ENCODE data around the gene ACAN. TPM values are rescaled to one million over a fixed set of nuclear protein-coding genes. Genes with fewer than 3 reads are reported as not detected.
A peak's percentile ranks its signal among the peaks of the same experiment; 100 is the strongest.

Gene ACAN
- total RNA-seq, 1 donor from 2014 or later: not detected

DNA sequence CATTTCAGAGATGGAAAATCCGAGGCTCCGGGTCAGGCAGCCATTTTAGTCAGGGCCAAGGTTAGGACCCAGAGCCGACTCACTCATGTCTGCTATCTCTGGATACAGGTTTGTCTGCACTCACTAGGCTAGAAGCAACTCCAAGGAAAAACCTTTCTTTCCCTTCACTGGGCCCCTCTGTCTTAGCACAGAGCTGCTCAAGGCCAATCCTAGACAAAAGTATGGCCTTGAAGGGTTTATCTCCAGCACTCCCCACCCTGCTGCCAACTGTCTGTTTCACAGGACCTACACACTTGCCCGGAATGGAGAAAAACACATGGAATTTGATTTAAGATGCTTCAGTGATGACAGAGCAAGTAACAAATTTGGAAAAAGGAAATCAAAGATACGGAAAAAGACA, 25.6 kb downstream of the ACAN start:
- no peaks in the 10 kb centered on the region for H3K27me3 ChIP-seq (ENCODE audit: control insufficient read depth, insufficient read depth, low read length)
- TF ChIP-seq, protein P1, sequence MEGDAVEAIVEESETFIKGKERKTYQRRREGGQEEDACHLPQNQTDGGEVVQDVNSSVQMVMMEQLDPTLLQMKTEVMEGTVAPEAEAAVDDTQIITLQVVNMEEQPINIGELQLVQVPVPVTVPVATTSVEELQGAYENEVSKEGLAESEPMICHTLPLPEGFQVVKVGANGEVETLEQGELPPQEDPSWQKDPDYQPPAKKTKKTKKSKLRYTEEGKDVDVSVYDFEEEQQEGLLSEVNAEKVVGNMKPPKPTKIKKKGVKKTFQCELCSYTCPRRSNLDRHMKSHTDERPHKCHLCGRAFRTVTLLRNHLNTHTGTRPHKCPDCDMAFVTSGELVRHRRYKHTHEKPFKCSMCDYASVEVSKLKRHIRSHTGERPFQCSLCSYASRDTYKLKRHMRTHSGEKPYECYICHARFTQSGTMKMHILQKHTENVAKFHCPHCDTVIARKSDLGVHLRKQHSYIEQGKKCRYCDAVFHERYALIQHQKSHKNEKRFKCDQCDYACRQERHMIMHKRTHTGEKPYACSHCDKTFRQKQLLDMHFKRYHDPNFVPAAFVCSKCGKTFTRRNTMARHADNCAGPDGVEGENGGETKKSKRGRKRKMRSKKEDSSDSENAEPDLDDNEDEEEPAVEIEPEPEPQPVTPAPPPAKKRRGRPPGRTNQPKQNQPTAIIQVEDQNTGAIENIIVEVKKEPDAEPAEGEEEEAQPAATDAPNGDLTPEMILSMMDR (IDR thresholded peaks at IDR 0.05; ENCODE audit: insufficient read depth, low read length, severe bottlenecking): no peak
- DNase-seq (ENCODE audit: low read depth): no peak

DNA sequence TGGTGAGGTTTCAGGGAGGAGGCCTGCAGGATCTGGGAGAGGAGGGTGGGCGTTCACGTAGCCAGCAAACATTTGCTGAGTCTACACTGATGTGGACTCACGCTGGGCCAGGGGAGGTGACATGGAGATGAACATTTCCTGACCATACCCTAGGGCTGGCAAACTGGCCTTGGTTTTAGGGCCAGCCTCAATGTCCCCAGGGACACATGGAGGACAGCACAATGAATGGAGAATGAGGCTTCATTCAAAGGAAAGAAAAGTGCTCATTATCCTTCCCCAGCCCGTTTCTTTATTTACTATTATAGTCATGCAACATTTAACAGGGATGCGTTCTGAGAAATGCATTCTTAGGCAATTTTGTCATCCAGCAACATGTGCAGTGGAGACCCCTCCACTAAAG, 26.8 kb downstream of the ACAN start:
- Histone ChIP-seq H3K27me3 (ENCODE audit: control insufficient read depth, insufficient read depth, low read length) (no peaks in the 10 kb centered on the region), H3K4me3 (ENCODE audit: low read depth, low read length) (no peak overlapping the region), H3K36me3 (ENCODE audit: control insufficient read depth, insufficient read depth, low read length) (no peaks in the 10 kb centered on the region)
- FAIRE-seq (no peak), DNase-seq (ENCODE audit: low read depth) (no peak)
- TF ChIP-seq, protein P1 (IDR thresholded peaks at IDR 0.05; ENCODE audit: insufficient read depth, low read length, severe bottlenecking): no peak

More for the DNA sequence above, 25.6 kb downstream of the ACAN start:
- FAIRE-seq: no peak
- no peaks in the 10 kb centered on the region for H3K36me3 ChIP-seq (ENCODE audit: control insufficient read depth, insufficient read depth, low read length)
- H3K4me3 ChIP-seq (ENCODE audit: low read depth, low read length): no peak overlapping the region

DNA sequence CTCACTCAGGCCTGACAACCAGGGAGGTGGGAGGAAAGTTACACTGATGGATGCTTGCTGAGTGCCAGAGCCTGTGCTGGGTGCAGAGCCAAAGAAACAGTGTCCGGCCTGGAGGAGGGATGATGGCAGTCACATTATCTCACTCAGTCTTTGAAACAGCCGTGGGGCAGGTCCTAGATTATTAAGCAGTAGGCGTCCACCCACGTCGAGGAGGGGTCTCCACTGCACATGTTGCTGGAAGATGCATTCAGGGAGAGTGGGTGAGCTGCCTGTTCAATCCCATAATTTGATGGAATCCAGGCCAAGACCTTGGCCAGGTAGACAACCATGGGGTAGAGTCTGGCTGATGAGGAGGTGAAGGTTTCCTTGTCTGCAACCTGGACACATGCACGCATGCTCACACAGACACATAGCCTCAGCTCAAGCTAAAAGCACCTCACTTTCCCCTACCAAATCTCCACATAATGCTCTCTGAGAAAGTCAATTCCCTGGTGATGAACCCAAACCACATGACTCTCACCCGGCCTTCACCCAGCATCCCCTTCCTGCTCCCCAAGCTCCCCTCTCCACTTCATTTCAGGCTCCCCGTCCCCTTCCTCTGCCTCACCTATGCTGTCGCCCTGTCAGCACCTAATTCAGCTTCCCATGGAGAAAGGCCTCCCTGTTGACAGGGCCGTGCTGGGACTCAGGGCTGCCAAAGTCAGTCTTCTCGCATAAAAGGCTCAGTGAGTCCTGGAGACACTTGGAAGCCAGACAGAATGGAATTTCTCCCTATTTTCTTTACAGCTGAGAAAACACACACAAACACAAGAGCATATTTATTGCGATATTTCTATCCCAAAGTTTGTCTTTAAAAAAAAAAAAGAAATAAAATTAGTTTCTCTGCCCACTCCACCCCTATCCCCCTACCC, 29.8 kb downstream of the ACAN start:
- Histone ChIP-seq H3K36me3 (ENCODE audit: control insufficient read depth, insufficient read depth, low read length) (no peaks in the 10 kb centered on the region), H3K4me3 (ENCODE audit: low read depth, low read length) (no peak overlapping the region), H3K27me3 (ENCODE audit: control insufficient read depth, insufficient read depth, low read length) (no peaks in the 10 kb centered on the region)
- TF ChIP-seq, protein P1 (IDR thresholded peaks at IDR 0.05; ENCODE audit: insufficient read depth, low read length, severe bottlenecking): no peak
- FAIRE-seq (peak; percentile 50), DNase-seq (ENCODE audit: low read depth) (no peak)

DNA sequence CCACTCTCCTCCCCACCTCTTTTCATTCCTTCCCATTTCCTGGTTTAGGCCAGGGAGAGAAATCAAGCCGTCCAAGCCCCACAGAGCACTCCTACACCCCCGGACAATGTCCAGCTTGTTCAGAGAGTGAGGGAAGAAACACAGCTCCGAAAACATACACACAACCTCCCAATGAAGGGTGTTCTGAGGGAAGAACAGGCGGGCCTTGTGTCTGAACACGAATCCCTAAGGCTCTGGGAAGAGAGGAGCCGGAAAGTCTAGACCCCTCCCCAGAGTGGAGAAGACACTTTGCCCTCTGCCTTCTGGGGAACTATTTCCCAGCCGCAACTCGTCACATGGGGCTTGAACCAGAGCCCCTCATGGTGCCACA, 30.5 kb downstream of the ACAN start:
- Histone ChIP-seq H3K4me3 (ENCODE audit: low read depth, low read length) (no peak overlapping the region), H3K36me3 (ENCODE audit: control insufficient read depth, insufficient read depth, low read length) (no peaks in the 10 kb centered on the region), H3K27me3 (ENCODE audit: control insufficient read depth, insufficient read depth, low read length) (no peaks in the 10 kb centered on the region)
- DNase-seq (ENCODE audit: low read depth) (no peak), FAIRE-seq (no peak)
- TF ChIP-seq, protein P1 (IDR thresholded peaks at IDR 0.05; ENCODE audit: insufficient read depth, low read length, severe bottlenecking): no peak

DNA sequence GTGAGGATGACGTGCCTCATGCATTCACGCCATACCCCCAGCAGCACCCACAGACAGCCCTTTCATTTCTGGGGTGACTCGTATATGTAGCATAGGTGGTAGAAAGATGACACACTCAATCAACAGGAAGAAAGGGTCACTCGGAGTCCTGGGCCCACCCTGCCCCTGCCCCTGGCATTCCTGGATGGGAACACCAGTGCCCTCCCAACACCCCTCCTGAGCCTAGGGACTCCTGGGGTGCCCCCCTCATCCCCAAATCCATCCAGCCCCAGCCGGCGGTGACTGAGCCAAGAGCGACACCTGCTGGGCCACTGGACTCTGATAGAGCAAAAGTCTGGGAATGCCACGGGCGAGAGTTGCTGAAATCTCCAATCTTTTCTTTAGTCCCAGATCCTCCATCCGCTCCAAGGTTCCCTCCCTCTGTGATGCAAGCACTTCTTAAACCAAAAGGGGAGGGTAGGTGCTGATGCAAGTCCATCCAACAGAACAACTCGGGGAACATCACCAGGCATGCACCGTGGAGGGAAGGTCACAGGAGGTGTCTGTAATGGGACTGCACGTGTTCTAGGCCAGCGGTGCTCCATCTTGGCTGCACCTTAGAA, 31.1 kb downstream of the ACAN start:
- DNase-seq (ENCODE audit: low read depth) (peak; percentile 47), FAIRE-seq (no peak)

More for the DNA sequence above, 31.1 kb downstream of the ACAN start:
- Histone ChIP-seq H3K27me3 (ENCODE audit: control insufficient read depth, insufficient read depth, low read length) (no peaks in the 10 kb centered on the region), H3K4me3 (ENCODE audit: low read depth, low read length) (no peak overlapping the region), H3K36me3 (ENCODE audit: control insufficient read depth, insufficient read depth, low read length) (no peaks in the 10 kb centered on the region)
- TF ChIP-seq, protein P1 (IDR thresholded peaks at IDR 0.05; ENCODE audit: insufficient read depth, low read length, severe bottlenecking): peak; percentile 81
